HG03354 (cell line): ENCODE measurements around the gene MX2.
A peak's percentile ranks its signal among the peaks of the same experiment; 100 is the strongest.
"Not testable (repeated sequence)": the region's sequence is repeated elsewhere in the genome, so short reads cannot be mapped to it uniquely, and the experiment has no call there.

ENCODE experiments used
- ATAC-seq: cut with Tn5 transposase; IDR thresholded peaks from one replicate; pipeline ENCODE4 v1.9.1; 2021; ENCODE audit warnings: mild to moderate bottlenecking; ENCODE audit not compliant: unreplicated experiment, poor library complexity, severe bottlenecking

MX2 gene

DNA sequence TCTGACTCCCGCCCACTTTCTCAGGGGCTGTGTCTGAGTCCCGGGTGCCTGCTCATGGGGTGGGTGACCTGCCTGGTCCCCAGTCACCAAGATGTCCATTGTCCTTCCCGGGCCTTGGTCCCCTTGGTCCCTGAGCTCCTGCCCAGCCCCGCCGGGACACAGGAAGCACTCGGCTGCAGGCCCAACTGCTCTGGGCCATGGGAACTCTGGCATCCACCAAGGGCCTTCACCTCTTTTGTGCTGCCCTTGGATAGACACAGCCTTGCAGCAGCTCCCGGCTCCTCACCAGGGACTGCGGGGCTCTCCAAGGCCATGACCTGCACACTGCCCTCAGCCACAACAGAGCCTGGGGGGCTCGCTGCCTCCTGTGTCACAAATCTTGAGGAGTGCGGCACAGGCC is 42.1 kb downstream of the MX2 start:
- ATAC-seq, result no peak

DNA sequence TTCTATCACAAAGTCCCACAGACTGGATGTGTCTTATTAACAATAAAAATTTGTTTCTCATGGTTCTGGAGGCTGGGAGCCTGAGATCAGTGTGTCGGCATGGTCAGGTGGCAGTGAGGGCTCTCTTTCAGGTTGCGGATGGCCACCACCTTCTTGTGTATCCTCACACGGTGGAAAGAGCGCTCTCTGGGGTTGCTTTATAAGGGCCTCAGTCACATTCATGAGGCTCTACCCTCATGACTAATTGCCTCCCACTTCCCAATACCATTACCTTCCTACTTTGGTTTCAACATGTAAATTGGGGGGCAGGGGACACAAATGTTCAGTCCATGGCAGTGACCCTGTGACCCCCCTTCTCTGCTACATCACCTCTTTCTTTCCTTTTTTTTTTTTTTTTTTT is 43.5 kb downstream of the MX2 start:
- ATAC-seq, result no peak

DNA sequence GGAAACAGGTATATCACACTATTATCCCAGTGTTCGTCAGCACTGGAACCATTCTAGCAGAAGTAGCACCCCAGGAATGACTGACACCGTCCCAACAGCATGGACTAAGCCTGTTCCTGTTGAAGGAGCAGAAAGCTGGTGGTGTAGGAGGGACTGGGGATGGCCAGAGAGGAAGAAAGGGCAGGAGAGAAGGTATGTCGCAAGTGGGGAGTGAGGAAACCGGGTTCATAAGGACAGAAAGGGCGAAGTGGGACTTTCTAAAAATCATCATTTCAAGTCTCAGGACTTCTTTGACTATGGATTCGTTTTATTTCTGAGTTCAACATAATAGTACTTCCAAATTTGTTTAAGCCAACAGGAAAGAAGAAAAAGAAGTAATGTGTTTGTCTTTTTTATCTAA is 44.5 kb downstream of the MX2 start:
- no peak for ATAC-seq

DNA sequence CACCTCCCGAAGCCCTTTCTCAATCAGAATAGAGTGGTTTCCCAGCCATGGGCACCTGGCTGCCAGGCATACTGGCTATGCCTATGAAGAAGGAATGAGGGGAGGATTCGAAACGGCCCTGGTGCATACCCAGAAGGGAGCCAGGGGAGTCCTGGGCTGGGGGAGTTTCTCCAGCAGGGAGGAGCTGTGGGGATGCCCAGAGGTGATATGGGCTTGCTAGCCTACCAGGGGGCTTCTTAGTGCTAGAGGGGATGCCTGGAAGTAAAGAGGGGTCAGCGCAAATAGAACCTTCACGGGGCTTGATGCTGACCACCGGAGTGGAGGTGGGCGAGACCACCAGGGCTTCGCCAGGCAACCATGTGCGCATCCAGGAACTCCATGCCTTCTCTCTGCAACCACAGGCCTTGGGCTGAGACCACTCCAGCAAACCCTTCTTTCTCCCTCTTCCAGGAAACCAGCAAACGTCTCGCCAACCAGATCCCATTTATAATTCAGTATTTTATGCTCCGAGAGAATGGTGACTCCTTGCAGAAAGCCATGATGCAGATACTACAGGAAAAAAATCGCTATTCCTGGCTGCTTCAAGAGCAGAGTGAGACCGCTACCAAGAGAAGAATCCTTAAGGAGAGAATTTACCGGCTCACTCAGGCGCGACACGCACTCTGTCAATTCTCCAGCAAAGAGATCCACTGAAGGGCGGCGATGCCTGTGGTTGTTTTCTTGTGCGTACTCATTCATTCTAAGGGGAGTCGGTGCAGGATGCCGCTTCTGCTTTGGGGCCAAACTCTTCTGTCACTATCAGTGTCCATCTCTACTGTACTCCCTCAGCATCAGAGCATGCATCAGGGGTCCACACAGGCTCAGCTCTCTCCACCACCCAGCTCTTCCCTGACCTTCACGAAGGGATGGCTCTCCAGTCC is 46.0 kb downstream of the MX2 start:
- ATAC-seq, result no peak

DNA sequence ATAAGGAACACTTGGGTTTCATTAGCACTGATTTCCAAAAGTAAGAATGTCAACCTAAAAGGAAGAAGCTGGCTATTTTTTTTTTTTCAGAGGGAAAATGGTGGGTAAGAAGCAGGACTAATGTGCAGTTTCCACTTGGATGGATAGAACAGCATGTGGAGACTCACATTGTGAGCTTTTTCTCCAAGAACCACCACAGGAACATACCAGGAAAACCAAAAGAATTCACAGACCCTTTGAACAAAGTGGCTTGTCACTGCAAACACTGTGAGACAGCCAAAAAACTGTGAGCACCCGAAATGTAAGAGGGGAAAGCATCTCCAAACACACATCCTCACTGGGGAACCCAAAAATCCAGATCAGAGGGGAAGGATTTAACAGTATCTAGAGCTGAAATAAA is 48.5 kb downstream of the MX2 start:
- no peak for ATAC-seq

DNA sequence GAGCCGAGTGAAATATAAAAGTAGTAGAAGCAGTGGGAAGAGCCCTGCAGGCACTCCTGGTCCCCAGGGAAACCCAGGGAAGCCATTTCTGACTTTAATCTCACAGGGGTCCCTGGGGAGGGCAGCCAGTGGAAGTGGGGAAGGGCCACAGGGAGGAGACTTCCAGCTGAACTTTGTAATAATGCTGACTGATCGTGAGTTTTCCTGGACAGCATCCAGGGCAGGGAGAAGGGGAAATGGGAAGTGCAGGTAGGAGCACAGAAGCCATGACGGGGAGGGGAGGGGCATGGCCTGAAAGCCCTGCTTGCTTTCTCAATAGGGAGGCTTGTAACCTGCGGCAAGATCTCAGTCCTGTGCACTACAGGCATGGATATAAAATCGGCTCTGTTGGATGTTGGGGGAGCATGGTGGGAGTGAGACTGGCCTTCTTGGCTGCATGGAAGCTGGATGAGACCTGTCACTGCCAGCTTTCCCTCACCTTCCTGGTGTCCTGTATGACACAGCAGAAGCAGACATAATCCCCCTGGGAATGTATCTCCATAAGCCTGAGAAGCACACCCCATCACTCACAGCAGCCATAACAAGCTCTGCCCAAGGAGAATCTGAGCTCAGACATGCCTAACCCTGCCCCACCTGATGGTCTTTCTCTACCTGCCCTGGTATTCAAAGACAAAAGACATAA is 49.1 kb downstream of the MX2 start:
- ATAC-seq, result no peak

DNA sequence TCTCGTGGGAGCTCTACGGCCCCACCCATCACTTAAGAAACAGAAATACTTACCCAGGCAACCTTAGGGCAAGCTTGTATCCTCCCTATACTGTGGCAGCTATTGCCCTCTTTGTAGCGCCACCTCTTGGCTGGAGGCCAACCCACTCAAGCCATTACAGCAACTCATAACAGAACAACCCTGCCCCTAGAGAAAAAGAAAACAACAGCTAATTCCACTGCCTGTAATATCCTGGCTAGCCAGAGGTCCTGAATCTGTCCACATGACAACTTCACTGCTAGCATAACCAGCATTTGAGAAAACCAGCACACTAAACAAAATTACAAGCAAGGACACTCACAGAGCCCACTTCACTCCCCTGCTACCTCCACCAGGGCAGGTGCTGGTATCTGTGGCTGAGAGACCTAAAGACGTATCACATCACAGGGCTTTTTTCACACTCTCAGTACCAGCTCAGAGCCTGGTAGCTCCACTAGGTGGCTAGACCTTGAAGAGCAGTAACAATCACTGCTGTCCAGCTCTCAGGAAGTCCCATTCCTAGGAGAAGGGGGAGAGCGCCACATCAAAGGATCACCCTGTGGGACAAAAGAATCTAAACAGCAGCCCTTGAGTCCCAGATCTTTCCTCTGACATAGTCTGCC is 49.7 kb downstream of the MX2 start:
- ATAC-seq, result peak; percentile 48

DNA sequence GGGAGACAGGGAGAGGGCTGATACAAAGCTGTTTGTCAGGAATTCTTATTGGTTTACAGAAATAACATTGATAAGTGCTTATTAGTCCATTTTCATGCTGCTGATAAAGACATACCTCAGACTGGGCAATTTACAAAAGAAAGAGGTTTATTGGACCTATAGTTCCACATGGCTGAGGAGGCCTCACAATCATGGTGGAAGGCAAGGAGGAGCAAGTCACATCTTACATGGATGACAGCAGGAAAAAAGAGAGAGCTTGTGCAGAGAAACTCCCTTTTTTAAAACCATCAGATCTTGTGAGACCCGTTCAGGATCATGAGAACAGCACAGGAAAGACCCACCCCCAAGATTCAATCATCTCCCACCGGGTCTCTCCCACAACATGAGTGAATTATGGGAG is 55.7 kb downstream of the MX2 start:
- ATAC-seq, result not testable (repeated sequence)

DNA sequence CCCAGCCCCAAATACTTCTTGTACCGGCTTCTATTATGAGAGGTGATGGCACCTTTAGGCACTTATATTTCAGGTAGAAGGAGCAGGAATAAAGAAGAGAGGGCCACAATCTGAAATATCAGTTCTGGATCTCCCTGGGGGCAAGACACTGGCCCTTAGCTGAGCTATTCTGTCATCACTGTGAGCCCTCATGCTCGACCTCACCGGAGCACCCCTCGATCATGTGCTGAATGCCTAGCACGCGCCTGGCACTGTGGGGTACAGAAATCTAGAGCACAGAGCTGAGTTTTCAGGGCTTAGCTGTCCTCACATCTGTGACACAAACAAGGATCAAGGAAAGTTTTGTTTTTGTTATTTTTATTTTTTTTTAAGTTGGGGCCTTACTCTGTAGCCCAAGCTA is 56.6 kb downstream of the MX2 start:
- no peak for ATAC-seq

DNA sequence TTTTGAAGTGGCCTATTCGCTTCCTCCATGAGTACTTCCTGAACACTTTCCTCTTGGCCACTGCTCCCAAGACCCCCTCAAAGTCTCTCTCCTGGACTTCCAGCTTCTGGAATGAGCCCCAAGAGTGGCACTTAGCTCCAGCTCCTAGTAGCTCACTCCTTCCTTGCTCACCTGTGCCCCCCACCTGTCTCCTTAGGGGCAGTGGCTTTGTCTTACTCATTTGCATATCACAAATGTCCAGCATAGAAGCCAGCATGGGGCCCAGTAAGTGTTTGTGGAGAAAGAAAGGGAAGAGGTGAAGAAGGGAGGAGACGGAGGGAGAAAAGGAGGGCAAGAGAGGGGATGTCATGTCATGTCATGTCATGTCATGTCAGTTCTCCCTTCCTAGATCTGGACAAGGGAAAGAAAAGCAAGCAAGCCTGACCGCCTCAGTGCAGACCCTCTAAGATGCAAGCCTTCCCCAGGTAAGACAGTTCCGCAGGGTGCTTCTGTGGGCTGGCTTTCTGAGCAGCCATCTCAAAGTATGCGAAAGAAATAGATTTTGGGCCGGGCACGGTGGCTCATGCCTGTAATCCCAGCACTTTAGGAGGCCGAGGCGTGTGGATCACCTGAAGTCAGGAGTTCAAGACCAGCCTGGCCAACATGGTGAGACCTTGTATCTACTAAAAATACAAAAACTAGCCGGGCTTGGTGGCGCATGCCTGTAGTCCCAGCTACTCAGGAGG is 57.3 kb downstream of the MX2 start:
- ATAC-seq, result no peak

DNA sequence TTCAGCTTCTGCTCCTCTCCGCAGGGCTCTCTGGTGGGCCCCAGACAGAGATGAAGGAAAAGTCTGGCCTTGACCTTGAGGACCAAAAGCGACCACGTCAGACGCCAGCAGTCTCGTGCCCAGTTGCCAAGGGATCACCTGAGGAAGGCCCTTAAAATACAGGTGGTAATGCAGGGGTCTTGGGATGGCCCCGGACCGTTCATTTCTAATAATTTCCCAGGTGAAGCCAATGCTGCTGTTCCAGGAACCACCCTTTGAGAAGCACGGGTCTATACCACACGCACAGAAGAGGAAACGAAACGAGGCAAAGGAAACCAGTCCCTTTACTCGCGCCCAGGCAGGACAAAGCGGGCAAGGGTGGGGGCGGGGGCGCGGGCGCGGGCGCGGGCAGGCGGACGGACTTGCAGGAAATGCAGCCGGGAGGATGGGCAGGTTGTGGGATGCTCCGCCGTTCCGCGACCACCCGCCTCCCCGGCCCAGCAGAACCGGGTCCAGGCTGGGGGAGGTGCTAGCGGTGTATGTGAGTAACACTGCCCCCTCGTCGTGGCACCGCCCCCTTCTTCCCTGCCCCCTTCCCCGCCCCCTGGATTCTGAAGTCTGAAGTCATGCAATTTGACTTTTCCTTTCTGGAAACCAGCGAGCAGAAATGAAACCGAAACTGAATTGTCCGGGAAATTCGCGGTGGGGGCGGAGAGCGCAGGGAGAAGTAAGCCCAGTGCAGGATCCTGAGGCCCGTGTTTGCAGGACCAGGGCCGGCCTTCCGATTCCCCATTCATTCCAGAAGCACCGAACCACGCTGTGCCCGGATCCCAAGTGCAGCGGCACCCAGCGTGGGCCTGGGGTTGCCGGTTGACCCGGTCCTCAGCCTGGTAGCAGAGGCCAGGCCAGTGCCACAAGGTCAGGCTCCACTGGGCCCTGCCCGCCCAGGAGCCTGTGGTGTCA is 58.4 kb downstream of the MX2 start:
- peak; percentile 85 for ATAC-seq

DNA sequence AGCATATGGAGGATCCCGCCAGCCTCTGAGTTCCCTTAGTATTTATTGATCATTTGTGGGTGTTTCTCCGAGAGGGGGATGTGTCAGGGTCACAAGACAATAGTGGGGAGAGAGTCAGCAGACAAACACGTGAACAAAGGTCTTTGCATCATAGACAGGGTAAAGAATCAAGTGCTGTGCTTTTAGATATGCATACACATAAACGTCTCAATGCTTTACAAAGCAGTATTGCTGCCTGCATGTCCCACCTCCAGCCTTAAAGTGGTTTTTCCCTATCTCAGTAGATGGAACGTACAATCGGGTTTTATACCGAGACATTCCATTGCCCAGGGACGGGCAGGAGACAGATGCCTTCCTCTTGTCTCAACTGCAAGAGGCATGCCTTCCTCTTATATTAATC is 59.2 kb downstream of the MX2 start:
- not testable (repeated sequence) for ATAC-seq

DNA sequence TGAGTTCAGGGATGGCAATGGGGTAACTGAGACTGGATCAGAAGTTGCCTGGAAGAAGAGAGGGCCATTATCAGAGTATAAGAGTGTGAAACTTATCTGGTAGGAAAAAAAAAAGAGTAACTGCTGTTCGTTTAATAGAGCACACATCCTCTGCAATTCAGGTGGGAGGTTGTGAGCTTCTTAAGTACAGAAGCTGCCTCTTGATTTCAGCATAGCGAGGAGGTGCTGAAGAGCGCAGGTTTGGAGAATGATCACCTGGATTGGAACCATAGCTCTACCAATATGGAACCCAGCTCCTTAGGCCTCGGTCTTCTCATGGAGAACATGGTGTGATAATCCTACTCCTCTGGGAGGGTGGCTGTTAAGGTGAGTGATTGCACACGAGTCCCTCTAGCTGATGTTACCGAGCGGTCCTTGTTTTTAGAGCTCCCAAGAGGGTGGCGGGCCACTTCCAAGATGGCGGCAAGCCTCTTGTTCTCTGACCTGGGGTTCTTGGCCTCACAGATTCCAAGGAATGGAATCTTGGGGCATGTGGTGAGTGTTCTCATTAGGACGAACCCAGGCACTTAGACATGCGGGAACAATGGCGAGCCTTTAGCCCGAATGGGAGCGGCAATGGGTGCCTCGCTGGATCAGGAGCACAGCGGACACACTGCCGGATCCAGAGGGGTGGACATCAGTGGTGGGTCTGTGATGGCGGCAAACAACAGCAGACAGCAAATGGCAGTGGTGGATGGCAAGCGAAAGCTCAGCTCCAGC is 60.9 kb downstream of the MX2 start:
- ATAC-seq, result no peak

DNA sequence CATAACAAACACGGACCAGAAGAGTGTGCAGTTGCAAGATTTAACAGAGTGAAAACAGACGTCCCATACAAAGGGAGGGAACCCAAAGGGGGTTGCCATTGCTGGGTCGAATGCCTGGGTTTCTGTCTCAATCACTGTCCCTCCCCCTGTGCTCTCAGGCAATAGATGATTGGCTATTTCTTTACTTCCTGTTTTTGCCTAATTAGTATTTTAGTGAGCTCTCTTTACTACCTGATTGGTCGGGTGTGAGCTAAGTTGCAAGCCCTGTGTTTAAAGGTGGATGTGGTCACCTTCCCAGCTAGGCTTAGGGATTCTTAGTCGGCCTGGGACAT is 61.4 kb downstream of the MX2 start:
- ATAC-seq, result not testable (repeated sequence)

DNA sequence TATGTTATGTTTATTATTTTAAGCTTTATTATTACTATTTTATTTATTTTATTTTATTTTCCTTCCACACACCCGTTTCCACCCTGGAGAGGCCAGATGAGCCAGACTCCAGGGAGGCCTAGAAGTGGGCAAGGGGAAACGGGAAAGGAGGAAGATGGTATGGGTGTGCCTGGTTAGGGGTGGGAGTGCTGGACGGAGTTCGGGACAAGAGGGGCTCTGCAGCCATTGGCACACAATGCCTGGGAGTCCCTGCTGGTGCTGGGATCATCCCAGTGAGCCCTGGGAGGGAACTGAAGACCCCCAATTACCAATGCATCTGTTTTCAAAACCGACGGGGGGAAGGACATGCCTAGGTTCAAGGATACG is 63.7 kb downstream of the MX2 start:
- no peak for ATAC-seq

DNA sequence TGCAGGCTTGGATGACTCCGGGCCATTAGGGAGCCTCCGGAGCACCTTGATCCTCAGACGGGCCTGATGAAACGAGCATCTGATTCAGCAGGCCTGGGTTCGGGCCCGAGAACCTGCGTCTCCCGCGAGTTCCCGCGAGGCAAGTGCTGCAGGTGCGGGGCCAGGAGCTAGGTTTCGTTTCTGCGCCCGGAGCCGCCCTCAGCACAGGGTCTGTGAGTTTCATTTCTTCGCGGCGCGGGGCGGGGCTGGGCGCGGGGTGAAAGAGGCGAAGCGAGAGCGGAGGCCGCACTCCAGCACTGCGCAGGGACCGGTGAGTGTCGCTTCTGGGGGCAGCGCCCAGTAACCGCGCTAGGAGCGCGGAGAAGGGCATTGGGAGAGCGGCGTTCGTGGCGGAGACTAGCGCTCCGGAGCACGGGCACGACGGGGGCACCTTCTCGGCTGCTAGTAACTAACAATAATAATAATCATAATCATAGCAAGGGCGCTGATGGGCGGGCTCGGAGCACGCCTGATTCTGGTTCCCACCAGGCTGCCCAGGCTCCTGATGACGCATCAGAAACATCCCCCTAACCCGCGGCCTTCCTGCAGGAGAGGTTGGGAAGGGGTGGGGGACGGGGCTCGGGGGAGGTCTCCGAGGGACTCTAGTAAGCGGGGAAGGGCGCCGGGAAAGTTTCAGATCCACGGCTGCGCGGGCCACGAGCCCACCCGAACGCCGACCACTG is 64.3 kb downstream of the MX2 start, which contains the start of gene MX1:
TSS of gene MX1 (plus strand) at position 286 of the 722 bp plus-strand sequence. CDS start 5,832 bp downstream, outside the sequence.
- peak; percentile 89 for ATAC-seq

DNA sequence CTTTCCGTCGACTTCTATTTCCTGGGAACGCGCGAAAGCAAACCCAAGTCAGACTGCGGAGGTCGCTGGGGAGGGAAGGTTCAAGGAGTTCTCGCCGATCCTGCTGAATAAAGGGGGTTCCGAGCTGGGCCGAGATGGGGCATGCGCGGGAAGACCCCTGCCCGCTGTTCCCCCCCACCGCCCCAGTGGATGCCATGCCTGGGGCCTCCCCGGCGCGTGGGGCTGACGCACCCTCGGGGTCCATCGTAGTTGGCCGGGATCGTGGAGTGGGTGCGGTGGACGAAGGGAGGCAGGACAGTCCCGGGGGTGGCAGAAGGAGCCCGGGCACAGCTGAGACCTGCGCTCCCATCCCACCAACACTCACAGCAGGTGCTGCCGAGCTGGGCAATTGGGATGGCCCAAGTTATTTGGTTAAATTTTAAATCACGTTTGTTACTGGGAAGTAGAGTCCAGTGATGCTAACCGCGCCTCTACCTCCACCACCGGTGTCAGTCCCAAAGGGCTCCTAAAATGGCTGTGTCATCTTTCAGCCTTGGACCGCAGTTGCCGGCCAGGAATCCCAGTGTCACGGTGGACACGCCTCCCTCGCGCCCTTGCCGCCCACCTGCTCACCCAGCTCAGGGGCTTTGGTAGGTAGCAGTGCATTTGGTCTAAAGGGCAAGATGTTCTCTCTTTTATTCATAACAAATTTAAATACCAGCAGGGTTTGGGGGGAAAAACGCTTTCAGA is 65.0 kb downstream of the MX2 start:
- peak; percentile 9 for ATAC-seq
